Pancreas (tissue), 10 donors: ENCODE measurements around the gene HIVEP2. TPM values are rescaled to one million over a fixed set of nuclear protein-coding genes. Genes with fewer than 3 reads are reported as not detected.
A peak's percentile ranks its signal among the peaks of the same experiment; 100 is the strongest.

ENCODE experiments used
- ATAC-seq, 4 donors: fragments of 200-7000 bp; cut with Tn5 transposase; one replicate each; pipeline versions ENCODE4 v1.8.0 to v1.9.1; 2020; ENCODE audit warnings: mild to moderate bottlenecking in 4 of 4, moderate library complexity in 4 of 4
- DNase-seq, 6 donors: peaks; one replicate each; pipeline ENCODE4 v3.0.0-alpha.2; 2020
- FAIRE-seq: peaks from 2 replicates; lab custom pipeline; 2012; peaks lifted over from hg19 to GRCh38; lab: Jason Lieb, UNC
- H3K27ac ChIP-seq, 4 donors: fragments of 200-600 bp; sonication (generic); 1 replicate in 3 of 4; 2 replicates in 1 of 4; pipeline versions ENCODE4 v1.5.0 to v1.8.0; 2020
- H3K27me3 ChIP-seq, 4 donors: fragments of 200-600 bp; one replicate each; pipeline ENCODE4 v1.8.0; 2021
- H3K36me3 ChIP-seq, 3 donors: fragments of 200-600 bp; sonication (generic) in 1 of 3; one replicate each; pipeline versions ENCODE4 v1.5.0 to v1.8.0; 2020 to 2021
- H3K4me1 ChIP-seq, 3 donors: fragments of 200-600 bp; one replicate each; pipeline ENCODE4 v1.8.0; 2021
- H3K4me3 ChIP-seq, 4 donors: fragments of 200-600 bp; sonication (generic) in 2 of 4; one replicate each; pipeline versions ENCODE4 v1.5.0 to v1.8.0; 2020 to 2021
- H3K9me3 ChIP-seq, 4 donors: fragments of 200-600 bp; one replicate each; pipeline ENCODE4 v1.8.0; 2021
- WGBS, 2 donors: extraction: QIAGEN DNeasy Blood & Tissue Kit; methylation state at CpG; one replicate each; pipeline ENCODE4 v1.1.7; 2013; 5-methylcytosine and 5-hydroxymethylcytosine counted together
- intact Hi-C, 3 donors: fragments of 100-400 bp; cut with DNase I; formaldehyde crosslinking; loops; one replicate each; pipeline versions ENCODE4 v1.11.1 to v1.14.2; 2022
- polyA plus RNA-seq, 2 donors: library from polyadenylated mRNA; stranded (reverse); fragments of 200-250 nt; gene quantifications; one replicate each; pipeline ENCODE4 v1.2.3, GENCODE V29; 2013
- total RNA-seq, 6 donors: library from RNA; stranded (reverse); fragmentation: NEBNext Ultra II Directional in 4 of 6; extraction: Animal tissue kit (Norgen Biotek cat#: 25700) in 4 of 6; gene quantifications; one replicate each; pipeline versions ENCODE4 v1.2.1 to v1.2.4, GENCODE V29; 2021 to 2023
- TF ChIP-seq, protein P1 (sequence below), 4 donors: fragments of 200-600 bp; sonication (generic) in 3 of 4; IDR thresholded peaks; one replicate each; pipeline versions ENCODE4 v1.5.0 to v1.8.0; 2021; ENCODE audit warnings: antibody characterized with exemption in 4 of 4
- donor health status: healthy with polysubstance abuse.
- donor health status: DM: no; HTN: no; CAD: no; lungs with moderate emphysema.
- donor health status: DM: no; HTN: no; CAD: no.
- donor health status: control.
- donor health status: control.
- donor health status: Bipolar disorder and iron deficiency.
- donor health status: DM: yes; HTN: yes; CAD: no.
- donor health status: DM: no; HTN: no; CAD: no.
- donor health status: DM: no; HTN: no; CAD: no.
- donor health status: DM: yes; HTN: yes; CAD: no.

Gene HIVEP2
- total and polyA plus RNA-seq, 8 donors: 3.8 to 14.0 (median 8.6) TPM

DNA sequence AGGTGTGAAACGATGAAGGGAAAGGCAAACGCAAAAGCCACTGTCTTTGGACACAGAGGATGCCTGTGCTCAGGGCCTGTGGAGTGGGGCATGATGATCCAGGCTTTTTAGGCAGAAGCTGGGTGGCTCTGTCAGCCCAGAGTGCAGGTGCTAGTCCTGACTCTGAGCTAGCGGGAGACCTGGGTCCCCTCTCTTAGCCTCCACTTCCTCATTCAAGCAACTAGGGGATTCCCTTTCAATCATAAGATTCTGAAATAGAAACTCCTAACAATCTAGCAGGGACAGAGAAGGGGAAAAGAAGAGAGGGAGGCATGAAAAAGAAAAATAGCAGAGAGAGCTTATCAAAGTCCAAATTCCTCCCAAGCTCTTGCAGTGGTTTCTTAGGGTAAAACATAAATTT is 7.6 kb upstream of the HIVEP2 start:
- FAIRE-seq (no peak), ATAC-seq (no peak), DNase-seq (no peak)
- H3K27me3 ChIP-seq: no peaks in the 10 kb centered on the region
- 85 to 93% methylated on average over 3 of the region's 3 CpGs for WGBS, 2 donors
- H3K4me3 ChIP-seq: no peak overlapping the region
- no peaks in the 10 kb centered on the region for H3K9me3 ChIP-seq
- intact Hi-C loops: loop anchor here in 1 of 3 donors (10.0 kb wide), 1 partner anchor 258 kb away; no protein-coding TSS in a partner anchor
- H3K27ac ChIP-seq: no peak overlapping the region
- H3K36me3 ChIP-seq: no peaks in the 10 kb centered on the region
- H3K4me1 ChIP-seq: peaks cover 0 to 17% (median 16%) of the 10 kb centered on the region in 3 donors
- TF ChIP-seq, protein P1, sequence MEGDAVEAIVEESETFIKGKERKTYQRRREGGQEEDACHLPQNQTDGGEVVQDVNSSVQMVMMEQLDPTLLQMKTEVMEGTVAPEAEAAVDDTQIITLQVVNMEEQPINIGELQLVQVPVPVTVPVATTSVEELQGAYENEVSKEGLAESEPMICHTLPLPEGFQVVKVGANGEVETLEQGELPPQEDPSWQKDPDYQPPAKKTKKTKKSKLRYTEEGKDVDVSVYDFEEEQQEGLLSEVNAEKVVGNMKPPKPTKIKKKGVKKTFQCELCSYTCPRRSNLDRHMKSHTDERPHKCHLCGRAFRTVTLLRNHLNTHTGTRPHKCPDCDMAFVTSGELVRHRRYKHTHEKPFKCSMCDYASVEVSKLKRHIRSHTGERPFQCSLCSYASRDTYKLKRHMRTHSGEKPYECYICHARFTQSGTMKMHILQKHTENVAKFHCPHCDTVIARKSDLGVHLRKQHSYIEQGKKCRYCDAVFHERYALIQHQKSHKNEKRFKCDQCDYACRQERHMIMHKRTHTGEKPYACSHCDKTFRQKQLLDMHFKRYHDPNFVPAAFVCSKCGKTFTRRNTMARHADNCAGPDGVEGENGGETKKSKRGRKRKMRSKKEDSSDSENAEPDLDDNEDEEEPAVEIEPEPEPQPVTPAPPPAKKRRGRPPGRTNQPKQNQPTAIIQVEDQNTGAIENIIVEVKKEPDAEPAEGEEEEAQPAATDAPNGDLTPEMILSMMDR (IDR thresholded peaks at IDR 0.05): no peak

- H3K36me3 ChIP-seq: no peaks in the 10 kb centered on the region
- no peak overlapping the region for H3K4me3 ChIP-seq
- H3K9me3 ChIP-seq: no peaks in the 10 kb centered on the region
- intact Hi-C loops: loop anchor here in 1 of 3 donors (10.0 kb wide), 1 partner anchor 255 kb away; no protein-coding TSS in a partner anchor
- TF ChIP-seq, protein P1 (IDR thresholded peaks at IDR 0.05): no peak
- H3K27ac ChIP-seq: no peak overlapping the region
- no peaks in the 10 kb centered on the region for H3K27me3 ChIP-seq
- no peak for FAIRE-seq
- 48 to 51% methylated on average over 1 of the region's 1 CpG for WGBS, 2 donors
- peaks cover 0 to 17% (median 16%) of the 10 kb centered on the region in 3 donors for H3K4me1 ChIP-seq
- no peak for ATAC-seq
- DNase-seq: no peak
These were observed 5.3 kb upstream of the HIVEP2 start for GRCh38 chr6:142950291-142950690.

- DNase-seq (no peak), ATAC-seq (no peak), FAIRE-seq (no peak)
- Histone ChIP-seq H3K4me1 (peaks cover 7 to 18% (median 13%) of the 10 kb centered on the region in 3 donors), H3K27me3 (no peaks in the 10 kb centered on the region), H3K36me3 (no peaks in the 10 kb centered on the region), H3K9me3 (no peaks in the 10 kb centered on the region), H3K4me3 (peak overlapping the region; percentile 54 to 89 (median 75)), H3K27ac (peak overlapping the region; percentile 94 to 99 (median 97))
- intact Hi-C loops: no loop called here
- TF ChIP-seq, protein P1 (IDR thresholded peaks at IDR 0.05): no peak
- WGBS, 2 donors: 4 to 5% methylated on average over 12 of the region's 12 CpGs
These were observed 2.9 kb upstream of the HIVEP2 start for GRCh38 chr6:142947714-142948480.

DNA sequence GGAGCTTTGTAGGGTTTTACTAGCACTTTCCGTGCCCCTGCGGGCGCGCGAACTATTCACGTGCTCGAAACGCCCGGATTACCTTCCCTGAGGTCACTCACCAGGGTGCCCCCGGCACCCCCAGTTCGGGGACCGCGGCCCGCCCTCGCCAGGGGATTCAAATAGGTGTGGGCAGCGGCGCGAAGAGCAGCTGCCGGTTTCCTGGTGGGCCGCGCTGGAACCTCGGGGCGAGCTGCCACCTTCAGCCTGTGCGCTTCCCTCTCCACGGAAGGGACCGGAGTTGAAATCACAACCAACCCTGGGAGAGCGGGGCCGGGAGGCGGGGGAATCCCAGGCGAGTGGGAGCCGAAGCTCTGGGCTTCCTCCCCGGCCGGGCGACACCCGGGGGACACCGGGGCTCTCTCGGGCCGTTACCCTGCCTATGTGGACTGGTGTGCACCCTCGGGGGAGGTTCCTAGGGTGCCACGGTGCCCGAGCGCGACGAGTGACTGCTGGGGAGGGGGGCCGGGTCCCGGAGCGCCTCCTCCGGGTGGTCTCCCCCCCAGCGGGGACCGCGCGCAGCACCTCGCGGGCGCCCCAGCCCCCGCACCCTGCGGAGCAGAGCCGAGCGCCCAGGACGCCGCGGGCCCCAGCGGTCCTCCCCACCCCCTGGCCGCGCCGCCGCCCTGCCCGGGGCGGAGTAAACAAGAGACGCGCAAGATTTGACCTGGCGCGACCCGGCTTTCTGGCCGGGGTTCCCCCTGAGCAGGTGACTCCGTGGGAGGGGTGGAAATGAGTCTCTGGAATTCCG is 2.1 kb upstream of the HIVEP2 start:
- no peak for FAIRE-seq
- ATAC-seq: peak; percentile 59 to 63 (median 60)
- WGBS, 2 donors: 0 to 1% methylated on average over 59 to 77 of the region's 77 CpGs
- no peaks in the 10 kb centered on the region for H3K27me3 ChIP-seq
- H3K4me3 ChIP-seq: peak overlapping the region; percentile 54 to 89 (median 75)
- intact Hi-C loops: no loop called here
- H3K9me3 ChIP-seq: no peaks in the 10 kb centered on the region
- H3K4me1 ChIP-seq: peaks cover 8 to 26% (median 21%) of the 10 kb centered on the region in 3 donors
- H3K36me3 ChIP-seq: no peaks in the 10 kb centered on the region
- TF ChIP-seq, protein P1 (IDR thresholded peaks at IDR 0.05): no peak
- peak; percentile 87 to 94 (median 92) for DNase-seq
- H3K27ac ChIP-seq: peak overlapping the region; percentile 94 to 99 (median 97)
